GM12891 (cell line): Measurements from ENCODE around the gene RBM8A.

ENCODE experiments used
- POLR2A ChIP-seq: IDR thresholded peaks from 2 replicates; pipeline ENCODE4 v1.6.1; 2011; ENCODE audit warnings: low read depth, low read length, control low read depth
- POLR2AphosphoS5 ChIP-seq: IDR thresholded peaks from 2 replicates; pipeline ENCODE4 v1.6.1; 2011; ENCODE audit warnings: low read depth, low read length, control low read depth
- TAF1 ChIP-seq: IDR thresholded peaks from 2 replicates; pipeline ENCODE4 v1.6.1; 2011; ENCODE audit warnings: low read depth, low read length, control low read depth

DNA sequence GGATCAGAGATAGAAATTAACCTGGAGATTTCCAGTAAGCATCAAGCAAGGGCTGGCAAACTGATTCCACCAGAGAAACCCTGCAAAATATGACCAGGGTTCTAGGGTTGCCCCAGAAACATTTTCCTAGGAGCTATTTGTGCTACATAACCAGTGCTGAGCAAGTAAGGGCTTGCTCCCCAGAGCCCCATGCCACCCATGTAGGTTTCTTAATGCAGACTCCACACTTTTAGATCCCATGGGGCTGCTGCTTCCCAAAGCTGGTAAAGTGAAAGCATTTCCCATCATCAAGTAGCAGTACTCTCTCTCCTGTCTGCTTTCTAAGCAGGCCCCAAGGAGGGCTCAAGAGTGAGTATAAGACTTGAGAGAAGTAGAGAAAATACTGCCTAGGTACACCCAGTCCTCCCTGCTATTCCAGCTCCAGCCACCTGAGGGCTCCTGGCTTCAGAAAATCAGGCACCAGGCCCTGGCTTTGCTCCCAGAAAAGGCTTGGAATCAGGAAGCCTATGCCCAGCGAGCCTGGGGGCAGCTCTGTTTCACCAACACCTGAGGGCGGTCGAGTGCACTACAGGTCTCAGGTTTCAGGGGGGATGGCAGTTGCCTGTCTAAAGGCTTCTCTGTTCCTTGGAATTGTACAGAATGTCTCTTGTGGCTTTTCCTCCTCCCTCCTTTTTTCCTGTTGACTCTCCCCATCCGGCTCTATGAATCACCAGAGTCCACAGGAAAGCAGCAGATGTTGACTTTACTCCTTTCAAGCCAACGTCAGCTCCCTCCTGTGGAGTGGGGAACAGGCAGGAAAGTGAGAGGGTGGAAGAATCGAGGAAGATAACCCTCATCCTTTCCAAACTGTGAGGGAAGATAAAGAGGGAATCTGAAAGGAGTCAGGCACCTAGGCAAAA lies 35.4 kb downstream of the RBM8A start:
- TF ChIP-seq POLR2AphosphoS5 (no peak), TAF1 (no peak), POLR2A (no peak)
